Keratinocyte (primary cell): ENCODE data around the gene MXD3. TPM values are rescaled to one million over a fixed set of nuclear protein-coding genes. Genes with fewer than 3 reads are reported as not detected.

ENCODE experiments used
- DNase-seq: peaks from one replicate; pipeline ENCODE4 v3.0.0-alpha.2; 2011; ENCODE audit warnings: low read depth, missing footprints, low spot score
- FAIRE-seq: peaks from 2 replicates; lab custom pipeline; 2011; peaks lifted over from hg19 to GRCh38; lab: Jason Lieb, UNC
- H2AFZ ChIP-seq: 2 replicates; pipeline ENCODE4 v1.6.0; 2012; ENCODE audit warnings: low read length, control low read depth, inconsistent platforms; ENCODE audit not compliant: control insufficient read depth
- H3K27ac ChIP-seq: 2 replicates; pipeline ENCODE4 v1.5.1; 2011; ENCODE audit warnings: low read length; ENCODE audit not compliant: control insufficient read depth, insufficient read depth
- H3K27me3 ChIP-seq: 3 replicates; pipeline ENCODE4 v1.6.0; 2011; ENCODE audit warnings: low read length; ENCODE audit not compliant: control insufficient read depth, insufficient read depth; ENCODE audit errors: extremely low read depth
- H3K36me3 ChIP-seq, 2 experiments: 2 replicates in 1 of 2; 3 replicates in 1 of 2; pipeline ENCODE4 v1.5.1; 2011; ENCODE audit warnings: low read length in 2 of 2, mild to moderate bottlenecking in 1 of 2; ENCODE audit not compliant: control insufficient read depth in 2 of 2, insufficient read depth in 2 of 2; ENCODE audit errors: extremely low read depth in 1 of 2
- H3K4me1 ChIP-seq: 3 replicates; pipeline ENCODE4 v1.5.1; 2011; ENCODE audit warnings: low read length; ENCODE audit not compliant: control insufficient read depth, insufficient read depth; ENCODE audit errors: extremely low read depth
- H3K4me2 ChIP-seq: 3 replicates; pipeline ENCODE4 v1.6.0; 2011; ENCODE audit warnings: low read depth, low read length; ENCODE audit not compliant: control insufficient read depth, insufficient read depth; ENCODE audit errors: extremely low read depth
- H3K4me3 ChIP-seq, 3 experiments: fragments of 200-600 bp in 1 of 3; sonication (generic) in 1 of 3; 2 replicates in 2 of 3; 3 replicates in 1 of 3; pipeline ENCODE4 v1.5.1; 2011 to 2016; ENCODE audit warnings: low read length in 3 of 3, mild to moderate bottlenecking in 3 of 3, control low read depth in 2 of 3, inconsistent platforms in 1 of 3, low read depth in 1 of 3, mixed read lengths in 1 of 3, mixed run types in 1 of 3, moderate library complexity in 1 of 3; ENCODE audit not compliant: control insufficient read depth in 2 of 3, insufficient read depth in 2 of 3; ENCODE audit errors: extremely low read depth in 1 of 3
- H3K79me2 ChIP-seq: 2 replicates; pipeline ENCODE4 v1.6.0; 2012; ENCODE audit warnings: low read length; ENCODE audit not compliant: control insufficient read depth, insufficient read depth
- H3K9ac ChIP-seq: 3 replicates; pipeline ENCODE4 v1.6.0; 2011; ENCODE audit warnings: low read length; ENCODE audit not compliant: control insufficient read depth, insufficient read depth; ENCODE audit errors: extremely low read depth
- H3K9me1 ChIP-seq: 3 replicates; pipeline ENCODE4 v1.6.0; 2011; ENCODE audit warnings: low read length; ENCODE audit not compliant: control insufficient read depth, insufficient read depth; ENCODE audit errors: extremely low read depth
- H3K9me3 ChIP-seq: 2 replicates; pipeline ENCODE4 v1.5.1; 2012; ENCODE audit warnings: low read depth, low read length; ENCODE audit not compliant: control insufficient read depth
- H4K20me1 ChIP-seq: 3 replicates; pipeline ENCODE4 v1.6.0; 2011; ENCODE audit warnings: low read length; ENCODE audit not compliant: control insufficient read depth, insufficient read depth; ENCODE audit errors: extremely low read depth
- EZH2 ChIP-seq: IDR thresholded peaks from one replicate; pipeline ENCODE4 v1.6.1; 2012; ENCODE audit warnings: inconsistent platforms, mild to moderate bottlenecking, low read length, moderate library complexity
- dilution Hi-C: fragments of 300-500 bp; cut with MboI; formaldehyde crosslinking; loops from one replicate; pipeline ENCODE4 v1.7.0; 2020; ENCODE audit warnings: low sequenced_read_pairs; ENCODE audit not compliant: extremely low pct_ligation_motif_present
- polyA plus RNA-seq, 5 experiments: library from polyadenylated mRNA; depleted of rRNA in 3 of 5; stranded (reverse) in 3 of 5; stranded (forward) in 1 of 5; unstranded in 1 of 5; fragments of >200 nt; gene quantifications; 1 replicate in 1 of 5; 2 replicates in 3 of 5; 3 replicates in 1 of 5; pipeline versions ENCODE4 v1.2.1 to v1.2.3, GENCODE V29; 2011 to 2012; ENCODE audit warnings: missing spikeins in 2 of 5, low read depth in 1 of 5, low replicate concordance in 1 of 5
- TF ChIP-seq, protein P1 (sequence below), 3 experiments: IDR thresholded peaks in 1 of 3; conservative IDR thresholded peaks in 1 of 3; optimal IDR thresholded peaks in 1 of 3; 2 replicates in 2 of 3; 3 replicates in 1 of 3; pipeline versions ENCODE3 to v1.5.1; 2011; ENCODE audit warnings: low read length in 3 of 3, mild to moderate bottlenecking in 3 of 3, moderate library complexity in 2 of 3, control low read depth in 1 of 3, inconsistent platforms in 1 of 3; ENCODE audit not compliant: insufficient read depth in 2 of 3; ENCODE audit errors: extremely low read depth in 1 of 3

Gene MXD3
- polyA plus RNA-seq, 1 donor (not counting 4 experiments of a cell fraction or from before 2014, with no cell fraction given): 0.97 TPM

DNA sequence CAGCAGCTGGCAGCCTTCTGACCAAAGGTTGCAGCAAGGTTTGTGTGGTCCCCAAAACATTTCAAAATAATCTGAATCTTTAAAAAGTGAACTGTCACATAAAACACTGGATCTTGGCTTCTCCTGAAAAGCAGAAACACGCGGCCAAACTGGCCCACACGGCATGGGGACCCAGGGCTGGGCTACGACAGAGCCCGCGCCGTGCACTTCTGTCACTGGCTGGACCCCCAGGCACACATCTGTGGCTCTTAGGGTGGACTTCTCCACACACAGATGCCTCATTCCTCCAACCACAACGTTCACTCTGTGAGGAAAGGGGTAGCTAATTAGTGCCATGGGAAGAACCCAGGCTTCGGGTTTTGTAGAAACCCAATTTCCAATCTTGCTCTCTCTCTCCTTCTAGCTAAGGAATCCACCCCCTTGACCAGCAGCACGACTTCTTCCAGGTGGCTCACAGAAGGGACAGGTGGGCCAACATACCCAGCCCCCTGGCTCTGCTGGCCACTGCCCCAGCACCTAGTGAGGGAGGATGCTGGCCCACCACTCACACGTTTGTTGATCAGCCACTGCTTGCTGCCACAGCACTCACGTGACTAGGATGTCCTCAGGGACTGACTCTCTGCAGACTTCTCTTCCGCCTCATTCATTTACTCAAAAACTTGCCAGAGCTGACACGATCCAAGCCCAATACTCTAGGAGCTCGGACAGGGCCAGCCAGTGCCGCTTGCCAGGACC lies 21.9 kb upstream of the MXD3 start:
- TF ChIP-seq EZH2: no peak
- TF ChIP-seq, protein P1, sequence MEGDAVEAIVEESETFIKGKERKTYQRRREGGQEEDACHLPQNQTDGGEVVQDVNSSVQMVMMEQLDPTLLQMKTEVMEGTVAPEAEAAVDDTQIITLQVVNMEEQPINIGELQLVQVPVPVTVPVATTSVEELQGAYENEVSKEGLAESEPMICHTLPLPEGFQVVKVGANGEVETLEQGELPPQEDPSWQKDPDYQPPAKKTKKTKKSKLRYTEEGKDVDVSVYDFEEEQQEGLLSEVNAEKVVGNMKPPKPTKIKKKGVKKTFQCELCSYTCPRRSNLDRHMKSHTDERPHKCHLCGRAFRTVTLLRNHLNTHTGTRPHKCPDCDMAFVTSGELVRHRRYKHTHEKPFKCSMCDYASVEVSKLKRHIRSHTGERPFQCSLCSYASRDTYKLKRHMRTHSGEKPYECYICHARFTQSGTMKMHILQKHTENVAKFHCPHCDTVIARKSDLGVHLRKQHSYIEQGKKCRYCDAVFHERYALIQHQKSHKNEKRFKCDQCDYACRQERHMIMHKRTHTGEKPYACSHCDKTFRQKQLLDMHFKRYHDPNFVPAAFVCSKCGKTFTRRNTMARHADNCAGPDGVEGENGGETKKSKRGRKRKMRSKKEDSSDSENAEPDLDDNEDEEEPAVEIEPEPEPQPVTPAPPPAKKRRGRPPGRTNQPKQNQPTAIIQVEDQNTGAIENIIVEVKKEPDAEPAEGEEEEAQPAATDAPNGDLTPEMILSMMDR (optimal IDR thresholded peaks at IDR 0.05 in 1 of 3, IDR thresholded peaks at IDR 0.05 in 1 of 3, conservative IDR thresholded peaks at IDR 0.05 in 1 of 3; ENCODE audit: extremely low read depth in 1 of 3, insufficient read depth in 2 of 3, low read length in 3 of 3): no peak
- Histone ChIP-seq H3K36me3 (peaks cover 43 to 51% of the 10 kb centered on the region in 2 experiments), H3K9me1 (no peaks in the 10 kb centered on the region), H3K27ac (no peak overlapping the region), H3K27me3 (no peaks in the 10 kb centered on the region), H3K79me2 (no peaks in the 10 kb centered on the region), H3K4me3 (no peak overlapping the region), H2AFZ (no peak overlapping the region), H3K4me1 (no peaks in the 10 kb centered on the region), H3K9me3 (no peaks in the 10 kb centered on the region), H3K9ac (no peak overlapping the region), H4K20me1 (no peaks in the 10 kb centered on the region), H3K4me2 (no peak overlapping the region)
- dilution Hi-C loops: no loop called here
- FAIRE-seq (no peak), DNase-seq (no peak)

DNA sequence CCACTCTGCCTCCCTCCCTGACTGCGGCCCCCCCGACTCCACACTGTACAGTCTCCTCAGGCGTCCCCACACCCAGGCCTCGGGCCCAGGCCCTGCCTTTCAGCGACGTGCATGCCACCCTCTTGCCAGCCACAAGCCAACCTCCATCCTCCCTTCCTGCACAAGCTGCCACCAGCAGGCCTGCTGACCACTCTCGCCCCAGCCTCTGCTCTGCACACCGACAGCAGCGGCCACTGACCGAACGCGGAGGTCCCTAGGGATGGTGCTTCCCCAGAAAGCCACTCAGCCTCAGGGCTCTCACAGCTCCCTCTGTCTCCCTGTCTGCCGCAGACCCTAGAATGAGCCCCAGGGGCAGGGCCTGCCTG lies 21.2 kb upstream of the MXD3 start:
- H4K20me1 ChIP-seq: no peaks in the 10 kb centered on the region
- H3K9ac ChIP-seq: no peak overlapping the region
- TF ChIP-seq EZH2: no peak
- TF ChIP-seq, protein P1 (optimal IDR thresholded peaks at IDR 0.05 in 1 of 3, IDR thresholded peaks at IDR 0.05 in 1 of 3, conservative IDR thresholded peaks at IDR 0.05 in 1 of 3; ENCODE audit: extremely low read depth in 1 of 3, insufficient read depth in 2 of 3, low read length in 3 of 3): no peak
- no peak overlapping the region for H2AFZ ChIP-seq
- H3K9me3 ChIP-seq: no peaks in the 10 kb centered on the region
- H3K4me2 ChIP-seq: no peak overlapping the region
- DNase-seq (no peak), FAIRE-seq (no peak)
- H3K4me3 ChIP-seq: no peak overlapping the region
- H3K4me1 ChIP-seq: peaks cover 5% of the 10 kb centered on the region
- H3K36me3 ChIP-seq: peaks cover 39 to 54% of the 10 kb centered on the region in 2 experiments
- dilution Hi-C loops: no loop called here
- H3K9me1 ChIP-seq: no peaks in the 10 kb centered on the region
- no peaks in the 10 kb centered on the region for H3K79me2 ChIP-seq
- H3K27ac ChIP-seq: no peak overlapping the region
- H3K27me3 ChIP-seq: no peaks in the 10 kb centered on the region
